H1 (cell line): ENCODE results near the gene DAPK1. TPM values are rescaled to one million over a fixed set of nuclear protein-coding genes. Genes with fewer than 3 reads are reported as not detected.

Source experiments
- CTCF ChIA-PET: fragments of 300-600 bp; sonication (Branson Sonifier 250); formaldehyde crosslinking; loops from one replicate; lab custom pipeline; 2021; ENCODE audit not compliant: partially characterized antibody; lab: Charles Lee
- POLR2A ChIA-PET: fragments of 300-600 bp; sonication (Branson Sonifier 250); formaldehyde crosslinking; loops from one replicate; lab custom pipeline; 2021; ENCODE audit warnings: inconsistent platforms; ENCODE audit not compliant: partially characterized antibody; lab: Charles Lee
- DNase-seq, 2 experiments: peaks; one replicate each; pipeline versions ENCODE4 v3.0.0 to v3.0.0-alpha.2; 2010 to 2022; ENCODE audit warnings: low spot score in 2 of 2, low read depth in 1 of 2, mixed read lengths in 1 of 2
- FAIRE-seq: peaks from 2 replicates; lab custom pipeline; 2011; peaks lifted over from hg19 to GRCh38; lab: Jason Lieb, UNC
- H2AFZ ChIP-seq: 2 replicates; pipeline ENCODE4 v1.8.1; 2012; ENCODE audit warnings: low read length, inconsistent platforms
- H2AK5ac ChIP-seq: 2 replicates; pipeline ENCODE4 v1.6.1; 2013; ENCODE audit warnings: low read depth, low read length
- H2BK120ac ChIP-seq: replicated peaks from 2 replicates; pipeline ENCODE3; 2013; ENCODE audit warnings: low read depth, low read length, inconsistent platforms
- H2BK12ac ChIP-seq: 2 replicates; pipeline ENCODE4 v1.6.1; 2013; ENCODE audit warnings: low read depth, low read length
- H2BK15ac ChIP-seq: 2 replicates; pipeline ENCODE4 v1.6.1; 2013; ENCODE audit warnings: low read length
- H2BK20ac ChIP-seq: 2 replicates; pipeline ENCODE4 v1.6.1; 2013; ENCODE audit warnings: low read length
- H2BK5ac ChIP-seq: 2 replicates; pipeline ENCODE4 v1.6.1; 2013; ENCODE audit warnings: low read depth, low read length
- H3K14ac ChIP-seq: 2 replicates; pipeline ENCODE4 v1.6.1; 2013; ENCODE audit warnings: inconsistent platforms; ENCODE audit not compliant: insufficient read length
- H3K18ac ChIP-seq: 2 replicates; pipeline ENCODE4 v1.6.1; 2013; ENCODE audit warnings: low read length; ENCODE audit errors: extremely low read depth
- H3K23ac ChIP-seq: 2 replicates; pipeline ENCODE4 v1.6.1; 2013; ENCODE audit warnings: inconsistent platforms; ENCODE audit not compliant: insufficient read length
- H3K23me2 ChIP-seq: 2 replicates; pipeline ENCODE4 v1.6.1; 2013; ENCODE audit warnings: low read depth, low read length
- H3K27ac ChIP-seq: 2 replicates; pipeline ENCODE4 v1.6.1; 2011; ENCODE audit warnings: low read depth, low read length, inconsistent platforms
- H3K27me3 ChIP-seq, 4 experiments: replicated peaks in 1 of 4; 1 replicate in 1 of 4; 2 replicates in 3 of 4; pipeline versions ENCODE4 v1.6.1 to v1.8.1; 2011 to 2013; ENCODE audit warnings: low read length in 3 of 4, mild to moderate bottlenecking in 3 of 4, inconsistent platforms in 2 of 4, mixed read lengths in 2 of 4, moderate library complexity in 1 of 4; ENCODE audit not compliant: control insufficient read depth in 3 of 4, insufficient read depth in 3 of 4; ENCODE audit errors: extremely low read depth in 1 of 4
- H3K36me3 ChIP-seq, 4 experiments: 2 replicates each; pipeline versions ENCODE4 v1.6.1 to v1.8.1; 2011 to 2013; ENCODE audit warnings: mild to moderate bottlenecking in 4 of 4, low read length in 3 of 4, moderate library complexity in 2 of 4, control low read depth in 1 of 4, inconsistent platforms in 1 of 4; ENCODE audit not compliant: insufficient read depth in 4 of 4, control insufficient read depth in 2 of 4
- H3K4ac ChIP-seq: replicated peaks from 2 replicates; pipeline ENCODE3; 2013; ENCODE audit warnings: low read length, low read depth, mixed read lengths, inconsistent platforms; ENCODE audit not compliant: insufficient read length
- H3K4me1 ChIP-seq, 4 experiments: replicated peaks in 1 of 4; 1 replicate in 1 of 4; 2 replicates in 3 of 4; pipeline versions ENCODE4 v1.6.1 to v1.8.1; 2011 to 2013; ENCODE audit warnings: low read length in 3 of 4, inconsistent platforms in 2 of 4, mixed read lengths in 1 of 4; ENCODE audit not compliant: insufficient read depth in 4 of 4, control insufficient read depth in 3 of 4
- H3K4me2 ChIP-seq, 2 experiments: 2 replicates each; pipeline versions ENCODE4 v1.6.1 to v1.8.1; 2011 to 2013; ENCODE audit warnings: low read depth in 2 of 2, low read length in 2 of 2, control low read depth in 1 of 2, inconsistent platforms in 1 of 2, mild to moderate bottlenecking in 1 of 2; ENCODE audit not compliant: insufficient read depth in 1 of 2
- H3K4me3 ChIP-seq, 4 experiments: fragments of 200-600, 300-600 bp in 1 of 4; sonication (generic), shearing (Covaris generic), sonication (Bioruptor Twin) in 1 of 4; 2 replicates each; pipeline versions ENCODE4 v1.5.1 to v1.8.1; 2011 to 2016; ENCODE audit warnings: low read length in 4 of 4, low read depth in 3 of 4, control low read depth in 2 of 4, inconsistent platforms in 2 of 4, mild to moderate bottlenecking in 2 of 4, mixed read lengths in 1 of 4, moderate library complexity in 1 of 4; ENCODE audit not compliant: insufficient read depth in 2 of 4; ENCODE audit errors: extremely low read depth in 1 of 4
- H3K56ac ChIP-seq: replicated peaks from 2 replicates; pipeline ENCODE3; 2013; ENCODE audit warnings: low read depth, mild to moderate bottlenecking, mixed read lengths, low read length, inconsistent platforms; ENCODE audit not compliant: insufficient read length
- H3K79me1 ChIP-seq: 2 replicates; pipeline ENCODE4 v1.6.1; 2013; ENCODE audit warnings: low read depth, low read length, control low read depth
- H3K79me2 ChIP-seq, 2 experiments: 2 replicates each; pipeline versions ENCODE4 v1.6.1 to v1.8.1; 2012 to 2013; ENCODE audit warnings: low read length in 2 of 2, mild to moderate bottlenecking in 2 of 2, inconsistent platforms in 1 of 2; ENCODE audit not compliant: insufficient read depth in 2 of 2, control insufficient read depth in 1 of 2
- H3K9ac ChIP-seq, 4 experiments: replicated peaks in 1 of 4; 1 replicate in 1 of 4; 2 replicates in 3 of 4; pipeline versions ENCODE4 v1.6.1 to v1.8.1; 2011 to 2013; ENCODE audit warnings: low read depth in 3 of 4, low read length in 3 of 4, control low read depth in 2 of 4, mild to moderate bottlenecking in 2 of 4, moderate library complexity in 2 of 4, inconsistent platforms in 1 of 4; ENCODE audit errors: extremely low read depth in 1 of 4
- H3K9me3 ChIP-seq, 2 experiments: 2 replicates each; pipeline versions ENCODE4 v1.6.1 to v1.8.1; 2012 to 2013; ENCODE audit warnings: mild to moderate bottlenecking in 2 of 2, moderate library complexity in 2 of 2, control low read depth in 1 of 2, inconsistent platforms in 1 of 2, low read depth in 1 of 2, low read length in 1 of 2, mixed read lengths in 1 of 2; ENCODE audit not compliant: insufficient read depth in 2 of 2
- H4K20me1 ChIP-seq, 2 experiments: replicated peaks in 1 of 2; 2 replicates each; pipeline versions ENCODE3 to v1.8.1; 2011 to 2013; ENCODE audit warnings: inconsistent platforms in 2 of 2, low read length in 2 of 2, mild to moderate bottlenecking in 1 of 2; ENCODE audit not compliant: insufficient read depth in 2 of 2, control insufficient read depth in 1 of 2
- H4K5ac ChIP-seq: 2 replicates; pipeline ENCODE4 v1.6.1; 2013; ENCODE audit warnings: low read length, low read depth, mixed read lengths, inconsistent platforms; ENCODE audit not compliant: insufficient read length
- H4K8ac ChIP-seq: 2 replicates; pipeline ENCODE4 v1.8.0; 2013; ENCODE audit warnings: mild to moderate bottlenecking, moderate library complexity, low read length, inconsistent platforms; ENCODE audit not compliant: insufficient read depth; ENCODE audit errors: extremely low read depth
- H4K91ac ChIP-seq: replicated peaks from 2 replicates; pipeline ENCODE3; 2013; ENCODE audit warnings: low read length, mixed read lengths, inconsistent platforms; ENCODE audit not compliant: insufficient read length
- ASH2L ChIP-seq: fragments of 200-600, 300-600 bp; sonication (generic); IDR thresholded peaks from one replicate; pipeline ENCODE4 v1.7.1; 2017; ENCODE audit warnings: low read length
- EZH2 ChIP-seq: fragments of 200-600 bp; sonication (generic); IDR thresholded peaks from 2 replicates; pipeline ENCODE4 v1.7.1; 2012; ENCODE audit warnings: low read depth, mild to moderate bottlenecking, moderate library complexity, low read length, inconsistent platforms; ENCODE audit not compliant: severe bottlenecking
- FOSL1 ChIP-seq: IDR thresholded peaks from 2 replicates; pipeline ENCODE4 v1.6.1; 2011; ENCODE audit warnings: mild to moderate bottlenecking, low read depth, low read length, moderate library complexity; ENCODE audit not compliant: insufficient read depth
- GABPA ChIP-seq: IDR thresholded peaks from 2 replicates; pipeline ENCODE4 v1.6.1; 2011; ENCODE audit warnings: mild to moderate bottlenecking, low read length, moderate library complexity, borderline replicate concordance; ENCODE audit not compliant: insufficient read depth
- JUND ChIP-seq: IDR thresholded peaks from 2 replicates; pipeline ENCODE4 v1.6.1; 2011; ENCODE audit warnings: mild to moderate bottlenecking, improper control_type of control experiment, low read length
- NANOG ChIP-seq: IDR thresholded peaks from 2 replicates; pipeline ENCODE4 v1.6.1; 2011; ENCODE audit warnings: low read length, low read depth, mild to moderate bottlenecking, inconsistent platforms; ENCODE audit not compliant: insufficient read depth, poor library complexity, severe bottlenecking
- SIX5 ChIP-seq: IDR thresholded peaks from 2 replicates; pipeline ENCODE4 v1.6.1; 2011; ENCODE audit warnings: mild to moderate bottlenecking, low read depth, low read length
- TAF1 ChIP-seq: IDR thresholded peaks from 2 replicates; pipeline ENCODE4 v1.6.1; 2011; ENCODE audit warnings: mild to moderate bottlenecking, low read depth, low read length
- YY1 ChIP-seq: IDR thresholded peaks from 2 replicates; pipeline ENCODE4 v1.6.1; 2011; ENCODE audit warnings: low read depth, mild to moderate bottlenecking, low read length
- WGBS, 2 experiments: shearing (Covaris generic) in 1 of 2; methylation state at CpG; one replicate each; pipeline versions ENCODE4 v1.1.6 to v1.1.7; 2013 to 2015; ENCODE audit warnings: low lambda C conversion rate in 2 of 2, mixed read lengths in 2 of 2, inconsistent platforms in 1 of 2, low coverage in 1 of 2, missing lambda C conversion rate in 1 of 2; ENCODE audit not compliant: insufficient replicate concordance in 2 of 2, insufficient coverage in 1 of 2, insufficient read length in 1 of 2; ENCODE audit errors: extremely low coverage in 1 of 2, missing lambda C conversion rate in 1 of 2; 5-methylcytosine and 5-hydroxymethylcytosine counted together
- polyA plus RNA-seq, 7 experiments: library from polyadenylated mRNA; depleted of rRNA in 3 of 7; stranded (reverse) in 5 of 7; unstranded in 2 of 7; fragments of >200 nt in 5 of 7; fragments of 200-250 nt in 2 of 7; gene quantifications; 1 replicate in 5 of 7; 2 replicates in 1 of 7; 4 replicates in 1 of 7; pipeline versions ENCODE4 v1.2.1 to v1.2.3, GENCODE V29; 2011 to 2013; ENCODE audit warnings: missing spikeins in 2 of 7, mixed read lengths in 2 of 7
- total RNA-seq: library from RNA; stranded (reverse); fragmentation: NEBNext Ultra II Directional; extraction: Animal tissue kit (Norgen Biotek cat#: 25700); gene quantifications from 2 replicates; pipeline ENCODE4 v1.2.1, GENCODE V29; 2021
- TF ChIP-seq, protein P1 (sequence below): IDR thresholded peaks from 2 replicates; pipeline ENCODE4 v1.6.1; 2012; ENCODE audit warnings: low read length, inconsistent platforms

The DAPK1 gene
- total and polyA plus RNA-seq, 2 of the 8 experiments (the other 6 are each of a cell fraction or from before 2014, with no cell fraction given): 62.4 to 131 TPM

DNA sequence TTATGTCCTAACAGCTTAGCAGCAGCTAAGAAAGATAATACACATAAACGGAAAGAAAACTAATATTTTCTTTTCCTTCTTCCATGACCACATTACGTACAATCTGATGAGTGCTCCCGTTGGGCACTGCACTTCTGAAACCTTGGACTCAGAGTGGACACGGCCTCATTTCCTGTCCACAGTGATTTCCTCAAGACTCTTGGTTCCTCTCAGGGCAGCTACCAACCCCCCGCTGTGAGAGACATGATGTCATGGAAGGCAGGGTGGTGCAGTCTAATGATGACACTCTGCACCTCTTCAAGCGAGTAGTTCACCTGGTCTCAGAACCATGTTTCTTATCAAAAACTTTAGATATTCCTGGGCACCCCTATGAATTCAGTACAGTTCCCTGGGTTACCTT is 159.5 kb downstream of the DAPK1 start:
- H2AFZ ChIP-seq: no peak overlapping the region
- no peak overlapping the region for H4K8ac ChIP-seq
- H3K14ac ChIP-seq: no peak overlapping the region
- CTCF ChIA-PET: interaction anchor here (0.7 kb wide), 1 partner anchor 20 kb away, joined by 3 read pairs; no protein-coding TSS in a partner anchor
- no peak overlapping the region for H2BK20ac ChIP-seq
- H3K4me3 ChIP-seq: no peak overlapping the region
- no peaks in the 10 kb centered on the region for H3K27me3 ChIP-seq
- peaks cover 0 to 2% (median 0%) of the 10 kb centered on the region in 4 experiments; a peak in 2 of 7 replicates for H3K4me1 ChIP-seq
- H4K5ac ChIP-seq: no peak overlapping the region
- H3K18ac ChIP-seq: no peak overlapping the region
- H2BK12ac ChIP-seq: no peak overlapping the region
- DNase-seq (no peak), FAIRE-seq (no peak)
- H4K20me1 ChIP-seq: no peaks in the 10 kb centered on the region
- H3K4ac ChIP-seq: no peak overlapping the region
- no peaks in the 10 kb centered on the region; a peak in 1 of 4 replicates for H3K9me3 ChIP-seq
- H2BK120ac ChIP-seq: no peak overlapping the region
- no peak overlapping the region for H3K4me2 ChIP-seq
- no peaks in the 10 kb centered on the region; the same call in 1 of the 2 replicates for H3K79me1 ChIP-seq
- no peak for TF ChIP-seq ASH2L
- no peak for TF ChIP-seq YY1
- TF ChIP-seq TAF1: no peak
- no peak for TF ChIP-seq EZH2
- no peak for TF ChIP-seq GABPA
- no peak for TF ChIP-seq NANOG
- no peak for TF ChIP-seq FOSL1
- no peak for TF ChIP-seq SIX5
- no peak for TF ChIP-seq JUND
- TF ChIP-seq, protein P1, sequence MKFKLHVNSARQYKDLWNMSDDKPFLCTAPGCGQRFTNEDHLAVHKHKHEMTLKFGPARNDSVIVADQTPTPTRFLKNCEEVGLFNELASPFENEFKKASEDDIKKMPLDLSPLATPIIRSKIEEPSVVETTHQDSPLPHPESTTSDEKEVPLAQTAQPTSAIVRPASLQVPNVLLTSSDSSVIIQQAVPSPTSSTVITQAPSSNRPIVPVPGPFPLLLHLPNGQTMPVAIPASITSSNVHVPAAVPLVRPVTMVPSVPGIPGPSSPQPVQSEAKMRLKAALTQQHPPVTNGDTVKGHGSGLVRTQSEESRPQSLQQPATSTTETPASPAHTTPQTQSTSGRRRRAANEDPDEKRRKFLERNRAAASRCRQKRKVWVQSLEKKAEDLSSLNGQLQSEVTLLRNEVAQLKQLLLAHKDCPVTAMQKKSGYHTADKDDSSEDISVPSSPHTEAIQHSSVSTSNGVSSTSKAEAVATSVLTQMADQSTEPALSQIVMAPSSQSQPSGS: no peak
- POLR2A ChIA-PET: no interaction called here
- H2AK5ac ChIP-seq: no peak overlapping the region
- no peak overlapping the region for H3K23ac ChIP-seq
- 83% methylated on average over 6 of the region's 6 CpGs; no CpG with 5 or more reads in 1 of the 2 experiments for WGBS, 2 experiments
- H3K56ac ChIP-seq: no peak overlapping the region
- no peaks in the 10 kb centered on the region for H3K23me2 ChIP-seq
- H3K36me3 ChIP-seq: peaks cover 0 to 55% (median 24%) of the 10 kb centered on the region in 4 experiments; a peak in 7 of 8 replicates
- H2BK5ac ChIP-seq: no peak overlapping the region
- H2BK15ac ChIP-seq: no peak overlapping the region
- H3K27ac ChIP-seq: no peak overlapping the region
- H4K91ac ChIP-seq: no peak overlapping the region
- no peaks in the 10 kb centered on the region for H3K79me2 ChIP-seq
- H3K9ac ChIP-seq: no peak overlapping the region
